Measurements from ENCODE around the gene ZNF501. TPM values are rescaled to one million over a fixed set of nuclear protein-coding genes. Genes with fewer than 3 reads are reported as not detected.

The ZNF501 gene
- total and polyA plus RNA-seq, 2 donors (not counting 1 experiment from before 2014, with no cell fraction given): 0.79 to 7.2 TPM

- peaks cover 26 to 88% (median 48%) of the 10 kb centered on the region in 3 donors for H3K9me3 ChIP-seq (ENCODE audit: control extremely low read depth in 1 of 3, control insufficient read depth in 2 of 3, insufficient read depth in 1 of 3, low read length in 2 of 3)
- intact Hi-C loops (cut with micrococcal nuclease): loop anchor here (10.0 kb wide), 1 partner anchor 167 kb away; the partner anchor contains the start of gene ZKSCAN7
- H3K9me3 Mint-ChIP-seq (ENCODE audit: insufficient read depth): peaks cover 22% of the 10 kb centered on the region
These were observed 8.0 kb upstream of the ZNF501 start for GRCh38 chr3:44721231-44722102.

More at GRCh38 chr3:44721231-44722102, 8.0 kb upstream of the ZNF501 start:
- Mint-ChIP-seq H3K27ac (no peak overlapping the region), H3K4me3 (no peak overlapping the region), H3K27me3 (no peaks in the 10 kb centered on the region), H3K4me1 (no peaks in the 10 kb centered on the region)
- ChIA-PET POLR2A (interaction anchor here (0.8 kb wide), 1 partner anchor 8 kb away, joined by 3 read pairs; the partner anchor contains the start of gene ZNF501), CTCF (no interaction called here)
- Histone ChIP-seq H3K4me2 (replicated peaks; ENCODE audit: low read depth, low read length, poor library complexity, severe bottlenecking) (no peak overlapping the region), H3K4me1 (ENCODE audit: control insufficient read depth in 2 of 2, insufficient read depth in 2 of 2, low read length in 2 of 2) (no peaks in the 10 kb centered on the region), H3K4me3 (ENCODE audit: control extremely low read depth in 1 of 5, extremely low read depth in 1 of 5, insufficient read depth in 1 of 5, low read depth in 2 of 5, low read length in 4 of 5) (no peak overlapping the region), H3K27ac (ENCODE audit: low read length in 2 of 2) (no peak overlapping the region), H3K9ac (ENCODE audit: low read length) (no peak overlapping the region), H2AFZ (ENCODE audit: insufficient read depth, low read depth, low read length, poor library complexity, severe bottlenecking) (no peak overlapping the region), H3K36me3 (replicated peaks in 1 of 2; ENCODE audit: control extremely low read depth in 1 of 2, control insufficient read depth in 1 of 2, extremely low read depth in 1 of 2, insufficient read depth in 2 of 2, low read length in 1 of 2) (peaks cover 3 to 32% of the 10 kb centered on the region in 2 experiments), H3K27me3 (replicated peaks in 1 of 4; ENCODE audit: control extremely low read depth in 1 of 4, control insufficient read depth in 3 of 4, insufficient read depth in 4 of 4, low read length in 3 of 4) (no peaks in the 10 kb centered on the region), H4K20me1 (ENCODE audit: control insufficient read depth, insufficient read depth, low read length, poor library complexity, severe bottlenecking) (no peaks in the 10 kb centered on the region), H3K79me2 (ENCODE audit: control insufficient read depth, insufficient read depth, low read length) (peaks cover 4% of the 10 kb centered on the region)
- DNase-seq: no peak
- WGBS (ENCODE audit: insufficient coverage): 100% methylated on average over 2 of the region's 10 CpGs
- ATAC-seq (ENCODE audit: low read depth): no peak
- no peak for TF ChIP-seq EZH2 (IDR thresholded peaks at IDR 0.05; ENCODE audit: borderline replicate concordance, insufficient read depth, low read depth, low read length, poor library complexity, severe bottlenecking)
- TF ChIP-seq CTCF (IDR thresholded peaks at IDR 0.05): no peak

Data from B cell (primary cell).